Epithelial cell of prostate (primary cell): ENCODE measurements around the gene SCGB1D2.

ENCODE experiments used
- DNase-seq: peaks from one replicate; pipeline ENCODE4 v3.0.0-alpha.2; 2011; ENCODE audit warnings: low read depth, low spot score
- H3K27ac ChIP-seq: fragments of 450-650 bp; 2 replicates; pipeline ENCODE4 v1.5.1; 2017; ENCODE audit warnings: mild to moderate bottlenecking

The SCGB1D2 gene

GRCh38 chr11:62256281-62256680, 14.2 kb downstream of the SCGB1D2 start:
- H3K27ac ChIP-seq = no peak overlapping the region
- DNase-seq = no peak

- DNase-seq = no peak
- no peak overlapping the region for H3K27ac ChIP-seq
Observed at GRCh38 chr11:62260261-62260953, 18.4 kb downstream of the SCGB1D2 start.

GRCh38 chr11:62264004-62264403, 22.0 kb downstream of the SCGB1D2 start:
- no peak for DNase-seq
- H3K27ac ChIP-seq = peak overlapping the region; percentile 23

- H3K27ac ChIP-seq = peak overlapping the region; percentile 4
- no peak for DNase-seq
Observed at GRCh38 chr11:62266558-62266957, 24.5 kb downstream of the SCGB1D2 start.

GRCh38 chr11:62267050-62267449, 25.0 kb downstream of the SCGB1D2 start:
- H3K27ac ChIP-seq = no peak overlapping the region
- no peak for DNase-seq

GRCh38 chr11:62267576-62267975, 25.5 kb downstream of the SCGB1D2 start:
- H3K27ac ChIP-seq = no peak overlapping the region
- DNase-seq = no peak

GRCh38 chr11:62269654-62270278, 27.7 kb downstream of the SCGB1D2 start, which contains the start of gene SCGB2A2:
Gene SCGB2A2 (plus strand): TSS chr11:62270158. CDS start chr11:62270217, 59 bp downstream.
- DNase-seq = peak; percentile 27
- H3K27ac ChIP-seq = no peak within 1 kb of the TSS

GRCh38 chr11:62273284-62273683, 31.2 kb downstream of the SCGB1D2 start:
- no peak for DNase-seq
- H3K27ac ChIP-seq = no peak overlapping the region

GRCh38 chr11:62273789-62274275, 31.8 kb downstream of the SCGB1D2 start:
- no peak for DNase-seq

GRCh38 chr11:62280452-62280851, 38.4 kb downstream of the SCGB1D2 start:
- no peak for DNase-seq
- H3K27ac ChIP-seq = no peak overlapping the region

More at GRCh38 chr11:62273789-62274275, 31.8 kb downstream of the SCGB1D2 start:
- H3K27ac ChIP-seq = no peak overlapping the region
